HUDEP-2 (cell line): ENCODE data around the gene C22orf15.

Experiments
- DNase-seq, 76 experiments: peaks; one replicate each; lab custom pipeline; 2025; ENCODE audit not compliant: unreplicated experiment in 76 of 76; lab: John Stamatoyannopoulos, UW

The C22orf15 gene

GRCh38 chr22:23750367-23750713 is 12.4 kb upstream of the C22orf15 start:
- DNase-seq, result peak in 1 of 76 experiments; percentile 43

GRCh38 chr22:23750714-23751440 is 11.9 kb upstream of the C22orf15 start, which contains the start of gene ZNF70:
TSS of gene ZNF70 (minus strand) at chr22:23751112. CDS start at chr22:23745140, 5,972 bp downstream.
- peak in 70 of 76 experiments; percentile 11 to 86 (median 66) for DNase-seq

- peak in 4 of 76 experiments; percentile 28 to 63 (median 40) for DNase-seq
These were observed 11.3 kb upstream of the C22orf15 start for GRCh38 chr22:23751441-23751996.

- no peak for DNase-seq
These were observed 10.6 kb upstream of the C22orf15 start for GRCh38 chr22:23752090-23752691.

GRCh38 chr22:23752750-23753149 is 10.0 kb upstream of the C22orf15 start:
- DNase-seq, result no peak

GRCh38 chr22:23753385-23753784 is 9.4 kb upstream of the C22orf15 start:
- no peak for DNase-seq

GRCh38 chr22:23754220-23754919 is 8.4 kb upstream of the C22orf15 start, which contains the start of gene VPREB3:
TSS of gene VPREB3 (minus strand) at chr22:23754425. CDS start at chr22:23754363, 62 bp downstream.
- DNase-seq, result no peak

GRCh38 chr22:23754980-23755636 is 7.7 kb upstream of the C22orf15 start:
- no peak for DNase-seq

- no peak for DNase-seq
These were observed 7.1 kb upstream of the C22orf15 start for GRCh38 chr22:23755711-23756110.

GRCh38 chr22:23756891-23757290 is 5.9 kb upstream of the C22orf15 start:
- DNase-seq, result no peak

GRCh38 chr22:23759566-23759965 is 3.2 kb upstream of the C22orf15 start:
- no peak for DNase-seq

- DNase-seq, result no peak
These were observed 2.7 kb upstream of the C22orf15 start for GRCh38 chr22:23760056-23760455.

- DNase-seq, result no peak
These were observed 772 bp downstream of the C22orf15 start for GRCh38 chr22:23763579-23763945.

- DNase-seq, result no peak
These were observed 1.2 kb downstream of the C22orf15 start for GRCh38 chr22:23763954-23764353.

GRCh38 chr22:23764899-23765881 is 2.4 kb downstream of the C22orf15 start:
- no peak for DNase-seq

- no peak for DNase-seq
These were observed 4.5 kb downstream of the C22orf15 start for GRCh38 chr22:23767303-23767672.

- DNase-seq, result peak in 72 of 76 experiments; percentile 8 to 86 (median 66)
These were observed 5.1 kb downstream of the C22orf15 start, which contains the start of gene CHCHD10 for GRCh38 chr22:23767673-23768548. TSS of gene CHCHD10 (minus strand) at chr22:23767972. CDS start at chr22:23767874, 98 bp downstream.

- no peak for DNase-seq
These were observed 6.7 kb downstream of the C22orf15 start for GRCh38 chr22:23769321-23769965.
